WTC11 (cell line): ENCODE data around the gene PPP3CA.

ENCODE experiments used
- ELF4 ChIP-seq: sonication (generic); formaldehyde crosslinking; IDR thresholded peaks from 2 replicates; pipeline ENCODE4 v1.8.1; 2022; ENCODE audit warnings: low read depth, mild to moderate bottlenecking, moderate library complexity, missing genetic modification reagents
- NFE2L1 ChIP-seq: sonication (generic); formaldehyde crosslinking; IDR thresholded peaks from 2 replicates; pipeline ENCODE4 v1.8.1; 2023; ENCODE audit warnings: missing genetic modification reagents
- NR1H2 ChIP-seq: sonication (generic); formaldehyde crosslinking; IDR thresholded peaks from 2 replicates; pipeline ENCODE4 v1.9.0; 2021; ENCODE audit warnings: mild to moderate bottlenecking, moderate library complexity, missing genetic modification reagents
- TF ChIP-seq, protein P1 (sequence below): fragments of 200-600 bp; IDR thresholded peaks from 2 replicates; pipeline ENCODE4 v1.8.0; 2022; ENCODE audit warnings: antibody characterized with exemption
- TF ChIP-seq, protein P2 (sequence below): sonication (generic); formaldehyde crosslinking; IDR thresholded peaks from 2 replicates; pipeline ENCODE4 v1.8.0; 2022; ENCODE audit warnings: missing genetic modification reagents

DNA sequence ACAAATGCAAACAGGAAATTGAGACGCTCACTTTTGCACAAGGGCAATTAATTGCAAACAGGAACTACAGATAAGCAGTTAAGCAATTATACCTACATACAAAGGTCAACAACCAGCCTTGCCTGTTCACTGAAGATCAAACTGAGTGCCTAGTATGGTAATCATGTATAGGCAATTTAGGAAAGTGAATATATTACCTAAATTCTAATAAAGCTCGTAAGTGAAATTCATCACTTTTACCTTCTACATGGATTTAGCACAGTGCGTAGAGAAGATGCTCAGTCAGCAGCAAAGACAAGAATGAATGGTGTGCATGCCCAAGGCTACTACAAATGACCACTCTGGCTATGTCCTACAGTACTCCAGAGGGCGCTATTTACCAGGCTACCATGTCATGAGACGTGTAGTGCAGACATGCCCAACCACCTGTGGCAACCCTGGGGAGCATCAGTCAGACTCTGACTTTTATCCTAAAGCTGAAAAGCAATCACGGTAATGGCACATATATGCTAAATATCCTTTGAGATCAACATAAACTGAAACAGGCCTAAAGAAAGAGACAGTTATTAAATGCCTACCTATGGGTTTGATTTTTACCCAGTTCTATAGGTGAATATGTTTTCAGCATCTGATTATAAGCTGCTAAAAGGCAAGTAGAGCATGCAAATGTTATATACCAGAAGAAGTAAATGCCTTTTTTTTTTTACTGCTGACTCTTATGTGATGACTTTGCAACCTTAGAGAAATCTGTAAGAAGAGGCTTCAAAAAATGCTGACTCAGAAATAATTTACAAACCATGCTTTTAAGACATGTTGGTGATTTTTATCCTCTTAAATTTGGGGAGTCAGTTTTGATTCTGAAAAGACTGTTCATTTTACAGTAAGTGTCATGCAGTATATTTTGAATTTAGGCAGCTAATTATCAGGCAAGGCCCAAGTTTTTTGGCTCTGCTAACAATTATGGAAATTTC is 178.0 kb downstream of the PPP3CA start:
- TF ChIP-seq, protein P1, sequence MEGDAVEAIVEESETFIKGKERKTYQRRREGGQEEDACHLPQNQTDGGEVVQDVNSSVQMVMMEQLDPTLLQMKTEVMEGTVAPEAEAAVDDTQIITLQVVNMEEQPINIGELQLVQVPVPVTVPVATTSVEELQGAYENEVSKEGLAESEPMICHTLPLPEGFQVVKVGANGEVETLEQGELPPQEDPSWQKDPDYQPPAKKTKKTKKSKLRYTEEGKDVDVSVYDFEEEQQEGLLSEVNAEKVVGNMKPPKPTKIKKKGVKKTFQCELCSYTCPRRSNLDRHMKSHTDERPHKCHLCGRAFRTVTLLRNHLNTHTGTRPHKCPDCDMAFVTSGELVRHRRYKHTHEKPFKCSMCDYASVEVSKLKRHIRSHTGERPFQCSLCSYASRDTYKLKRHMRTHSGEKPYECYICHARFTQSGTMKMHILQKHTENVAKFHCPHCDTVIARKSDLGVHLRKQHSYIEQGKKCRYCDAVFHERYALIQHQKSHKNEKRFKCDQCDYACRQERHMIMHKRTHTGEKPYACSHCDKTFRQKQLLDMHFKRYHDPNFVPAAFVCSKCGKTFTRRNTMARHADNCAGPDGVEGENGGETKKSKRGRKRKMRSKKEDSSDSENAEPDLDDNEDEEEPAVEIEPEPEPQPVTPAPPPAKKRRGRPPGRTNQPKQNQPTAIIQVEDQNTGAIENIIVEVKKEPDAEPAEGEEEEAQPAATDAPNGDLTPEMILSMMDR, result peak; percentile 83
- TF ChIP-seq NFE2L1 (CRISPR knock-in tag), result no peak
- no peak for TF ChIP-seq ELF4 (CRISPR knock-in tag)
- TF ChIP-seq, protein P2, sequence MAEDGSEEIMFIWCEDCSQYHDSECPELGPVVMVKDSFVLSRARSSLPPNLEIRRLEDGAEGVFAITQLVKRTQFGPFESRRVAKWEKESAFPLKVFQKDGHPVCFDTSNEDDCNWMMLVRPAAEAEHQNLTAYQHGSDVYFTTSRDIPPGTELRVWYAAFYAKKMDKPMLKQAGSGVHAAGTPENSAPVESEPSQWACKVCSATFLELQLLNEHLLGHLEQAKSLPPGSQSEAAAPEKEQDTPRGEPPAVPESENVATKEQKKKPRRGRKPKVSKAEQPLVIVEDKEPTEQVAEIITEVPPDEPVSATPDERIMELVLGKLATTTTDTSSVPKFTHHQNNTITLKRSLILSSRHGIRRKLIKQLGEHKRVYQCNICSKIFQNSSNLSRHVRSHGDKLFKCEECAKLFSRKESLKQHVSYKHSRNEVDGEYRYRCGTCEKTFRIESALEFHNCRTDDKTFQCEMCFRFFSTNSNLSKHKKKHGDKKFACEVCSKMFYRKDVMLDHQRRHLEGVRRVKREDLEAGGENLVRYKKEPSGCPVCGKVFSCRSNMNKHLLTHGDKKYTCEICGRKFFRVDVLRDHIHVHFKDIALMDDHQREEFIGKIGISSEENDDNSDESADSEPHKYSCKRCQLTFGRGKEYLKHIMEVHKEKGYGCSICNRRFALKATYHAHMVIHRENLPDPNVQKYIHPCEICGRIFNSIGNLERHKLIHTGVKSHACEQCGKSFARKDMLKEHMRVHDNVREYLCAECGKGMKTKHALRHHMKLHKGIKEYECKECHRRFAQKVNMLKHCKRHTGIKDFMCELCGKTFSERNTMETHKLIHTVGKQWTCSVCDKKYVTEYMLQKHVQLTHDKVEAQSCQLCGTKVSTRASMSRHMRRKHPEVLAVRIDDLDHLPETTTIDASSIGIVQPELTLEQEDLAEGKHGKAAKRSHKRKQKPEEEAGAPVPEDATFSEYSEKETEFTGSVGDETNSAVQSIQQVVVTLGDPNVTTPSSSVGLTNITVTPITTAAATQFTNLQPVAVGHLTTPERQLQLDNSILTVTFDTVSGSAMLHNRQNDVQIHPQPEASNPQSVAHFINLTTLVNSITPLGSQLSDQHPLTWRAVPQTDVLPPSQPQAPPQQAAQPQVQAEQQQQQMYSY (CRISPR knock-in tag), result no peak
- no peak for TF ChIP-seq NR1H2 (CRISPR knock-in tag)
